ENCODE measurements around the gene TENM4.

Gene TENM4

DNA sequence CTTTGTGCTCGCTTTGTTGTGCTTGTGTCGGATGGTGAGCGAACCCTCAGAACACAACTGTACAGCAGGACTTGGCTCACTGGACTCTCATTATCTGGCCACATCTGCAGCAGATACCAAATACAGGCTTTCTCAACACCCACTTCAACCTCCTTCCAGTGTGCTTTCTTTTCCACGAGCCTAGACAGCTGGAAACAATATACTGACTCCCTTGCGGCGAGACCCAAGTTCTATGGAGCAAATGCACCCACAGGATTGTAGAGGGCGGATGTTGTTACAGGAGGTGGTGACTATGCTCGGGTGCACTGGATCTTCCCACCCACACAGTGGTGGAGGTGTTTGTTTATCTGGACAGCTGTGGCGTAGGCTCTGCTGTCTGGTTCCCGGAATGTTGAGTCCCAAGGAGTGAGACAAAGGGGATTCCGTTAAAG, 204.3 kb downstream of the TENM4 start:
- no peak for ATAC-seq
- TF ChIP-seq ISL1 (CRISPR knock-in tag; IDR thresholded peaks at IDR 0.05), result no peak
- no peak for TF ChIP-seq GLIS3 (CRISPR knock-in tag; IDR thresholded peaks at IDR 0.05)
- TF ChIP-seq ZFP3 (CRISPR knock-in tag; IDR thresholded peaks at IDR 0.05), result no peak
- no peak for TF ChIP-seq ARNTL (CRISPR knock-in tag; IDR thresholded peaks at IDR 0.05; ENCODE audit: borderline replicate concordance, low read depth)
- no peak for TF ChIP-seq ZNF565 (CRISPR knock-in tag; conservative IDR thresholded peaks at IDR 0.05; ENCODE audit: low read depth)
- TF ChIP-seq, protein P1, sequence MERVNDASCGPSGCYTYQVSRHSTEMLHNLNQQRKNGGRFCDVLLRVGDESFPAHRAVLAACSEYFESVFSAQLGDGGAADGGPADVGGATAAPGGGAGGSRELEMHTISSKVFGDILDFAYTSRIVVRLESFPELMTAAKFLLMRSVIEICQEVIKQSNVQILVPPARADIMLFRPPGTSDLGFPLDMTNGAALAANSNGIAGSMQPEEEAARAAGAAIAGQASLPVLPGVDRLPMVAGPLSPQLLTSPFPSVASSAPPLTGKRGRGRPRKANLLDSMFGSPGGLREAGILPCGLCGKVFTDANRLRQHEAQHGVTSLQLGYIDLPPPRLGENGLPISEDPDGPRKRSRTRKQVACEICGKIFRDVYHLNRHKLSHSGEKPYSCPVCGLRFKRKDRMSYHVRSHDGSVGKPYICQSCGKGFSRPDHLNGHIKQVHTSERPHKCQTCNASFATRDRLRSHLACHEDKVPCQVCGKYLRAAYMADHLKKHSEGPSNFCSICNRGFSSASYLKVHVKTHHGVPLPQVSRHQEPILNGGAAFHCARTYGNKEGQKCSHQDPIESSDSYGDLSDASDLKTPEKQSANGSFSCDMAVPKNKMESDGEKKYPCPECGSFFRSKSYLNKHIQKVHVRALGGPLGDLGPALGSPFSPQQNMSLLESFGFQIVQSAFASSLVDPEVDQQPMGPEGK (CRISPR knock-in tag; IDR thresholded peaks at IDR 0.05; ENCODE audit: borderline replicate concordance), result no peak

DNA sequence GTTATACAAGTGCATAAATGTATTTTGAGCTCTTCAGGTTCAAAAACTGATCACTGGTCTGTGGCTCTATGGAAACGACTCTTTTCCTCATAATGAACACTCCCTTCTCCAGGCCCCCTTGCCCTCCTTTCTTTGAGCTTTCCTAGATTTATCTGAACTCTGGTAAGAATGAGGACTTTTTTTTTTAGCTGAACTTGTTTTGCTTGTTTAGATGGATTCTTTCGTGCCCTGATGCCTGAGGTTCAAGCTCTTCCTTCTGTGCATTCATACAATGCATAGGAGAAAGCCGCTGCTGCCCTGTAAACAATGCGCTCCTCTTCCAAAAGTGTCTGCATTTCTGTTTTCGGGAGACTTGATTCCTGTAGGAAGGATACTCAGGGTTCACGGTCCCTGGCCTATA, 205.1 kb downstream of the TENM4 start:
- TF ChIP-seq ZNF8 (CRISPR knock-in tag; IDR thresholded peaks at IDR 0.05) (no peak), ESRRG (CRISPR knock-in tag; IDR thresholded peaks at IDR 0.05) (no peak), OSR1 (CRISPR knock-in tag; IDR thresholded peaks at IDR 0.05) (no peak), SNAI2 (CRISPR knock-in tag; IDR thresholded peaks at IDR 0.05) (no peak), BACH2 (CRISPR knock-in tag; IDR thresholded peaks at IDR 0.05; ENCODE audit: borderline replicate concordance) (no peak), TCF4 (CRISPR knock-in tag; IDR thresholded peaks at IDR 0.05; ENCODE audit: borderline replicate concordance) (no peak), ZNF70 (CRISPR knock-in tag; IDR thresholded peaks at IDR 0.05) (no peak), ZNF565 (CRISPR knock-in tag; conservative IDR thresholded peaks at IDR 0.05; ENCODE audit: low read depth) (no peak), ZFP3 (CRISPR knock-in tag; IDR thresholded peaks at IDR 0.05) (no peak), ISL1 (CRISPR knock-in tag; IDR thresholded peaks at IDR 0.05) (no peak), ZFP30 (CRISPR knock-in tag; IDR thresholded peaks at IDR 0.05) (no peak), GLIS3 (CRISPR knock-in tag; IDR thresholded peaks at IDR 0.05) (no peak), ZC3H10 (CRISPR knock-in tag; IDR thresholded peaks at IDR 0.05) (no peak), PPARA (CRISPR knock-in tag; IDR thresholded peaks at IDR 0.05; ENCODE audit: borderline replicate concordance) (no peak)
- TF ChIP-seq, protein P2, sequence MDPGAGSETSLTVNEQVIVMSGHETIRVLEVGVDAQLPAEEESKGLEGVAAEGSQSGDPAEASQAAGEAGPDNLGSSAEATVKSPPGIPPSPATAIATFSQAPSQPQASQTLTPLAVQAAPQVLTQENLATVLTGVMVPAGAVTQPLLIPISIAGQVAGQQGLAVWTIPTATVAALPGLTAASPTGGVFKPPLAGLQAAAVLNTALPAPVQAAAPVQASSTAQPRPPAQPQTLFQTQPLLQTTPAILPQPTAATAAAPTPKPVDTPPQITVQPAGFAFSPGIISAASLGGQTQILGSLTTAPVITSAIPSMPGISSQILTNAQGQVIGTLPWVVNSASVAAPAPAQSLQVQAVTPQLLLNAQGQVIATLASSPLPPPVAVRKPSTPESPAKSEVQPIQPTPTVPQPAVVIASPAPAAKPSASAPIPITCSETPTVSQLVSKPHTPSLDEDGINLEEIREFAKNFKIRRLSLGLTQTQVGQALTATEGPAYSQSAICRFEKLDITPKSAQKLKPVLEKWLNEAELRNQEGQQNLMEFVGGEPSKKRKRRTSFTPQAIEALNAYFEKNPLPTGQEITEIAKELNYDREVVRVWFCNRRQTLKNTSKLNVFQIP (CRISPR knock-in tag; IDR thresholded peaks at IDR 0.05; ENCODE audit: borderline replicate concordance, low read depth), result no peak
- TF ChIP-seq, protein P3, sequence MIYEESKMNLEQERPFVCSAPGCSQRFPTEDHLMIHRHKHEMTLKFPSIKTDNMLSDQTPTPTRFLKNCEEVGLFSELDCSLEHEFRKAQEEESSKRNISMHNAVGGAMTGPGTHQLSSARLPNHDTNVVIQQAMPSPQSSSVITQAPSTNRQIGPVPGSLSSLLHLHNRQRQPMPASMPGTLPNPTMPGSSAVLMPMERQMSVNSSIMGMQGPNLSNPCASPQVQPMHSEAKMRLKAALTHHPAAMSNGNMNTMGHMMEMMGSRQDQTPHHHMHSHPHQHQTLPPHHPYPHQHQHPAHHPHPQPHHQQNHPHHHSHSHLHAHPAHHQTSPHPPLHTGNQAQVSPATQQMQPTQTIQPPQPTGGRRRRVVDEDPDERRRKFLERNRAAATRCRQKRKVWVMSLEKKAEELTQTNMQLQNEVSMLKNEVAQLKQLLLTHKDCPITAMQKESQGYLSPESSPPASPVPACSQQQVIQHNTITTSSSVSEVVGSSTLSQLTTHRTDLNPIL (CRISPR knock-in tag; IDR thresholded peaks at IDR 0.05; ENCODE audit: low read depth), result no peak
- TF ChIP-seq, protein P1 (CRISPR knock-in tag; IDR thresholded peaks at IDR 0.05; ENCODE audit: borderline replicate concordance), result no peak
- TF ChIP-seq, protein P4, sequence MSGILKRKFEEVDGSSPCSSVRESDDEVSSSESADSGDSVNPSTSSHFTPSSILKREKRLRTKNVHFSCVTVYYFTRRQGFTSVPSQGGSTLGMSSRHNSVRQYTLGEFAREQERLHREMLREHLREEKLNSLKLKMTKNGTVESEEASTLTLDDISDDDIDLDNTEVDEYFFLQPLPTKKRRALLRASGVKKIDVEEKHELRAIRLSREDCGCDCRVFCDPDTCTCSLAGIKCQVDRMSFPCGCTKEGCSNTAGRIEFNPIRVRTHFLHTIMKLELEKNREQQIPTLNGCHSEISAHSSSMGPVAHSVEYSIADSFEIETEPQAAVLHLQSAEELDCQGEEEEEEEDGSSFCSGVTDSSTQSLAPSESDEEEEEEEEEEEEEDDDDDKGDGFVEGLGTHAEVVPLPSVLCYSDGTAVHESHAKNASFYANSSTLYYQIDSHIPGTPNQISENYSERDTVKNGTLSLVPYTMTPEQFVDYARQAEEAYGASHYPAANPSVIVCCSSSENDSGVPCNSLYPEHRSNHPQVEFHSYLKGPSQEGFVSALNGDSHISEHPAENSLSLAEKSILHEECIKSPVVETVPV (CRISPR knock-in tag; IDR thresholded peaks at IDR 0.05), result no peak
- no peak for ATAC-seq

DNA sequence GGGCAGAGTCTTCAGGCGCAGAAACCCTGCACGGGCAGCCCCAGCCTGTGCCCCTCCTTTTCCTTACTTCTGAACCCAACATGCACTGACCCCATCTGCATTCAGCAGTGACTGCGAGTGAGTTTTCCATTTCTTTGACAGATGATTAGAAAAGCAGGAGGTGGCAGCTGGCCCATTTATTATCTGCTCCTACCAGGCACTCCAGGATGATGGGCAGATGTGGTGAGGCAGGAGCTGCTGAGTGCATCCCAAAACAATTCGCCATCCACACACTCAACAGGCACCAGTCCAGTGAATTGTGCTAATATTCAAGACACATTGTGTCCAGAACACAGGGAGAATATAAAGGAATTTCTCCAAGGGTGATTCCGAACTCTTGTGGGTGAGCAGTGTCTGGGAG, 208.5 kb downstream of the TENM4 start:
- peak; percentile 35; the same call in 2 of the 3 replicates for ATAC-seq
- TF ChIP-seq TOX (CRISPR knock-in tag; IDR thresholded peaks at IDR 0.05; ENCODE audit: borderline replicate concordance), result no peak
- no peak for TF ChIP-seq ESRRG (CRISPR knock-in tag; IDR thresholded peaks at IDR 0.05)
- TF ChIP-seq ISL1 (CRISPR knock-in tag; IDR thresholded peaks at IDR 0.05), result no peak
- TF ChIP-seq OSR1 (CRISPR knock-in tag; IDR thresholded peaks at IDR 0.05), result no peak
- no peak for TF ChIP-seq RARB (CRISPR knock-in tag; IDR thresholded peaks at IDR 0.05)
- no peak for TF ChIP-seq PPARA (CRISPR knock-in tag; IDR thresholded peaks at IDR 0.05; ENCODE audit: borderline replicate concordance)
- TF ChIP-seq, protein P5, sequence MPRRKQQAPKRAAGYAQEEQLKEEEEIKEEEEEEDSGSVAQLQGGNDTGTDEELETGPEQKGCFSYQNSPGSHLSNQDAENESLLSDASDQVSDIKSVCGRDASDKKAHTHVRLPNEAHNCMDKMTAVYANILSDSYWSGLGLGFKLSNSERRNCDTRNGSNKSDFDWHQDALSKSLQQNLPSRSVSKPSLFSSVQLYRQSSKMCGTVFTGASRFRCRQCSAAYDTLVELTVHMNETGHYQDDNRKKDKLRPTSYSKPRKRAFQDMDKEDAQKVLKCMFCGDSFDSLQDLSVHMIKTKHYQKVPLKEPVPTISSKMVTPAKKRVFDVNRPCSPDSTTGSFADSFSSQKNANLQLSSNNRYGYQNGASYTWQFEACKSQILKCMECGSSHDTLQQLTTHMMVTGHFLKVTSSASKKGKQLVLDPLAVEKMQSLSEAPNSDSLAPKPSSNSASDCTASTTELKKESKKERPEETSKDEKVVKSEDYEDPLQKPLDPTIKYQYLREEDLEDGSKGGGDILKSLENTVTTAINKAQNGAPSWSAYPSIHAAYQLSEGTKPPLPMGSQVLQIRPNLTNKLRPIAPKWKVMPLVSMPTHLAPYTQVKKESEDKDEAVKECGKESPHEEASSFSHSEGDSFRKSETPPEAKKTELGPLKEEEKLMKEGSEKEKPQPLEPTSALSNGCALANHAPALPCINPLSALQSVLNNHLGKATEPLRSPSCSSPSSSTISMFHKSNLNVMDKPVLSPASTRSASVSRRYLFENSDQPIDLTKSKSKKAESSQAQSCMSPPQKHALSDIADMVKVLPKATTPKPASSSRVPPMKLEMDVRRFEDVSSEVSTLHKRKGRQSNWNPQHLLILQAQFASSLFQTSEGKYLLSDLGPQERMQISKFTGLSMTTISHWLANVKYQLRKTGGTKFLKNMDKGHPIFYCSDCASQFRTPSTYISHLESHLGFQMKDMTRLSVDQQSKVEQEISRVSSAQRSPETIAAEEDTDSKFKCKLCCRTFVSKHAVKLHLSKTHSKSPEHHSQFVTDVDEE (CRISPR knock-in tag; IDR thresholded peaks at IDR 0.05), result no peak
- TF ChIP-seq SNAI2 (CRISPR knock-in tag; IDR thresholded peaks at IDR 0.05), result no peak
- TF ChIP-seq, protein P2 (CRISPR knock-in tag; IDR thresholded peaks at IDR 0.05; ENCODE audit: borderline replicate concordance, low read depth), result no peak
- TF ChIP-seq BACH2 (CRISPR knock-in tag; IDR thresholded peaks at IDR 0.05; ENCODE audit: borderline replicate concordance), result no peak
- no peak for TF ChIP-seq ZNF70 (CRISPR knock-in tag; IDR thresholded peaks at IDR 0.05)
- no peak for TF ChIP-seq ZNF565 (CRISPR knock-in tag; conservative IDR thresholded peaks at IDR 0.05; ENCODE audit: low read depth)
- no peak for TF ChIP-seq CSDC2 (CRISPR knock-in tag; IDR thresholded peaks at IDR 0.05)
- no peak for TF ChIP-seq ZFP3 (CRISPR knock-in tag; IDR thresholded peaks at IDR 0.05)
- TF ChIP-seq, protein P3 (CRISPR knock-in tag; IDR thresholded peaks at IDR 0.05; ENCODE audit: low read depth), result no peak
- no peak for TF ChIP-seq ZNF8 (CRISPR knock-in tag; IDR thresholded peaks at IDR 0.05)
